HG03066 (cell line): ENCODE results near the gene ISL2.

Experiments used
- ATAC-seq: cut with Tn5 transposase; IDR thresholded peaks from one replicate; pipeline ENCODE4 v1.9.1; 2021; ENCODE audit warnings: low read depth; ENCODE audit not compliant: unreplicated experiment

Gene ISL2

GRCh38 chr15:76368122-76368621, 31.6 kb downstream of the ISL2 start:
- no peak for ATAC-seq

GRCh38 chr15:76376029-76376428, 39.5 kb downstream of the ISL2 start:
- no peak for ATAC-seq

DNA sequence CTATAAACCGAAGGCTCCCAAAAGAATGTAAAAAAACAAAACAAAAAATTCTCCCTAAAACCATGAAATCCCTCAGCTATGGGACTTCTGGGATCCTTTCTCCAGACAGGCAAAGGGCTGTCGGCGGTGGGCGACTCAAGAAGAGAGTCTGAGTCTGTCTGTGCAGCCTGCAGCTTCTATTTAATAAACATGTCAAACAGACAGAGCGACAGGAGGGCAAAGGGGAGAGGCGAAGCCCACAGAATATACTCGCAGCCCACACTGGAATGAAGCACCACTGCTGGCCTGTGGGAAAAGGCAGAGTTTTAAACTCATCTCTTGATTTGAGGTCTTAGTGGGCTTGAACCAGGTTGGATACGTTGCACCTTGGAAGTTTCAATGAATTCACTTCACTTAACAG, 40.2 kb downstream of the ISL2 start:
- ATAC-seq: no peak

GRCh38 chr15:76377217-76377616, 40.6 kb downstream of the ISL2 start:
- ATAC-seq: no peak

DNA sequence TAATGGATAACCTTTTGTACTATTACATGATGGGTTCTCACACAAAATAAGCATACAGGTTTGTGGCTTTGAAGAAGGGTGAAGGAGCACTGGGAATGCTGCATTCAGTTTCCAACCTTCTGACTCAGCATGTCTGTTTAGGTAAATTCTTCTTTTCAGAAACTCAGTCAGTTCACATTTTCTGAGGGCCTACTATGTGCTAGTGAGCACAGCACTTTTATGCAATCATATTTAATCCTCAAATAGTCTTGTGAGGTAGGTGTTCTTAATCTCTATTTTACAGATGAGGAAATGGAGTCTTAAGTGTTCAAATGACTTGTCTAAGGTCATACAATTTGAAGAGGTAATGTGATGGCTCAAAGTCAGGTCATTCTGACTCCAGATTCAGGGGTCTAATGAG, 41.2 kb downstream of the ISL2 start:
- no peak for ATAC-seq

- ATAC-seq: no peak
Measured at GRCh38 chr15:76378691-76379090, 42.1 kb downstream of the ISL2 start.

GRCh38 chr15:76380249-76380648, 43.7 kb downstream of the ISL2 start:
- no peak for ATAC-seq

DNA sequence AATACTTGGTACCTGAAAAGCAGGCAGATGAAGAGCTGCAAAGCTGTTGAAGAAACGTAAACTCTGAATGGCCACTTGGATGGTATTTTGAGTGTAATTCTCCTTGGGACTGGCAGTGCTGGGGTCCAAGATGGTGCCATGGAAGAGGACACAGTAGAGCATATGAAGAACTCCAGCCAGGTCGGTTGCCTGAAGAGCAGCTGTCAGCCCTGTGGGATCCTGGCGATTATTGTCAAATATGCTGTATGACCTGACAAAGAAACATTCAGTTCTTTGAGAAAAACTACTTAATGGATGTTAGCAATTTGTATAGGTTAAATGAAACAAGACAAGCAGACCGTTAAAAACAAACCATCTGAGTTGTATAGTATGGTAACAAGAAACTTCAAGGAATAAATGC, 44.8 kb downstream of the ISL2 start:
- no peak for ATAC-seq

GRCh38 chr15:76382987-76383728, 46.6 kb downstream of the ISL2 start:
- no peak for ATAC-seq

- no peak for ATAC-seq
Measured at GRCh38 chr15:76384409-76384808, 47.8 kb downstream of the ISL2 start.

- ATAC-seq: no peak
Measured at GRCh38 chr15:76386178-76386577, 49.6 kb downstream of the ISL2 start.

GRCh38 chr15:76386926-76387325, 50.4 kb downstream of the ISL2 start:
- no peak for ATAC-seq

GRCh38 chr15:76390571-76390970, 54.0 kb downstream of the ISL2 start:
- no peak for ATAC-seq

DNA sequence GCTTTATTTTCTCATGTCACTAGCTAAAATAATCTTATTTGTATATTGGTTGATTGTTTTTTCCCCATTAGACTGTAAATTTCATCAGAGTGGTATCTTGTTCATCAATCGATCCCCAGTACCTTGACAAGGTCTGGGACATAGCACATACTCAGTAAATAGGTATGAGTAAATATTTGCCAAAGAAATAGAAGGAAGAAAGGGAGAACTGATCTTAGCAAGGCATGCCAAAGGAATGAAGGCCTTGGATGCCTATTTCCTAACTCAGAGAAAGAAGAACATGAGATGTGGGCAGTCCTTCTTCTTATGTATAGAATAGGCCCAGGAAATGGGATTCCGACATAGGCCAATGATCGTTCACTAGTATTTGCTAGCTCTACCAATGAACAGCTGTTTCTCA, 54.7 kb downstream of the ISL2 start:
- ATAC-seq: no peak

DNA sequence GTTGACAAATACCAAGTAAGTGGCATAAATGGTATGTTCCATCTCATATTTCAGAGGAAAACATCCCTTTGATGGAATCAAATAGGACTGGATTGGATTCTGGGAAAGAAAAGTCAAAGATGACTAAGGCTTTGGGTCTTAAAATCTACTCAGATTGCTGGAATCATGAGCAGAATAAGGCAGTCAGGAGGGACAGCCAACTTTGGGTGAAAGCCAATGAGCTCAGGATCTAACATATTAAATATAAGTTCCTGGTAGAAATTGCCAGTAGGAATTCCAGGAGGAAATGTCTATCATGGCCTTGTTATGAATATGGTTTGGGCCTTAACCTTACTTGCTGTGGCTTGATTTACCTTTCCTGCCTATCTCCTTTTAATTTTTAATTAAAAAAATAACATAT, 55.3 kb downstream of the ISL2 start:
- ATAC-seq: no peak
